Psoas muscle (tissue), 8 donors: ENCODE data around the gene SIPA1L3. TPM values are rescaled to one million over a fixed set of nuclear protein-coding genes. Genes with fewer than 3 reads are reported as not detected.

Source experiments
- ATAC-seq, 4 donors: fragments of 200-7000 bp; cut with Tn5 transposase; one replicate each; pipeline ENCODE4 v1.9.1; 2020; ENCODE audit warnings: moderate library complexity in 3 of 4, mild to moderate bottlenecking in 2 of 4
- DNase-seq, 2 donors: peaks; one replicate each; pipeline ENCODE4 v3.0.0-alpha.2; 2020
- H3K27ac ChIP-seq: fragments of 200-600 bp; one replicate; pipeline ENCODE4 v1.8.0; 2022
- H3K27me3 ChIP-seq, 3 donors: fragments of 200-600 bp in 1 of 3; one replicate each; pipeline versions ENCODE4 v1.6.1 to v1.8.0; 2013 to 2022; ENCODE audit warnings: low read length in 2 of 3, mild to moderate bottlenecking in 2 of 3, moderate library complexity in 1 of 3; ENCODE audit not compliant: insufficient read depth in 3 of 3
- H3K36me3 ChIP-seq, 2 donors: fragments of 200-600 bp in 1 of 2; one replicate each; pipeline versions ENCODE4 v1.6.1 to v1.8.0; 2013 to 2022; ENCODE audit warnings: low read depth in 1 of 2, mild to moderate bottlenecking in 1 of 2, moderate library complexity in 1 of 2; ENCODE audit not compliant: insufficient read depth in 1 of 2
- H3K4me1 ChIP-seq: fragments of 200-600 bp; one replicate; pipeline ENCODE4 v1.8.0; 2022
- H3K4me3 ChIP-seq: fragments of 200-600 bp; one replicate; pipeline ENCODE4 v1.8.0; 2022; ENCODE audit warnings: mild to moderate bottlenecking
- H3K9me3 ChIP-seq: fragments of 200-600 bp; one replicate; pipeline ENCODE4 v1.8.0; 2022
- WGBS, 3 donors: extraction: QIAGEN DNeasy Blood & Tissue Kit; methylation state at CpG; one replicate each; pipeline versions ENCODE4 v1.1.6 to v1.1.7; 2013; 5-methylcytosine and 5-hydroxymethylcytosine counted together
- intact Hi-C, 2 donors: fragments of 100-400 bp; cut with DNase I; formaldehyde crosslinking; loops; one replicate each; pipeline versions ENCODE4 v1.11.0 to v1.14.2; 2022
- polyA plus RNA-seq, 3 donors: library from polyadenylated mRNA; stranded (reverse); fragments of 200-250 nt; gene quantifications; one replicate each; pipeline ENCODE4 v1.2.3, GENCODE V29; 2013
- total RNA-seq, 4 donors: library from RNA; stranded (reverse); fragmentation: NEBNext Ultra II Directional in 2 of 4; extraction: Animal tissue kit (Norgen Biotek cat#: 25700) in 2 of 4; gene quantifications; one replicate each; pipeline versions ENCODE4 v1.2.1 to v1.2.4, GENCODE V29; 2021 to 2023
- TF ChIP-seq, protein P1 (sequence below): fragments of 200-600 bp; IDR thresholded peaks from one replicate; pipeline ENCODE4 v1.8.0; 2022; ENCODE audit warnings: antibody characterized with exemption
- donor health status: healthy with polysubstance abuse.
- donor health status: DM: no; HTN: no; CAD: no; lungs with moderate emphysema.
- donor health status: Bipolar disorder and iron deficiency.
- donor health status: healthy.
- donor health status: DM: yes; HTN: yes; CAD: no.
- donor health status: DM: no; HTN: no; CAD: no.
- donor health status: DM: no; HTN: no; CAD: no.
- donor health status: DM: yes; HTN: yes; CAD: no.

Gene SIPA1L3
- total and polyA plus RNA-seq, 7 donors: 2.9 to 28.2 (median 8.3) TPM

DNA sequence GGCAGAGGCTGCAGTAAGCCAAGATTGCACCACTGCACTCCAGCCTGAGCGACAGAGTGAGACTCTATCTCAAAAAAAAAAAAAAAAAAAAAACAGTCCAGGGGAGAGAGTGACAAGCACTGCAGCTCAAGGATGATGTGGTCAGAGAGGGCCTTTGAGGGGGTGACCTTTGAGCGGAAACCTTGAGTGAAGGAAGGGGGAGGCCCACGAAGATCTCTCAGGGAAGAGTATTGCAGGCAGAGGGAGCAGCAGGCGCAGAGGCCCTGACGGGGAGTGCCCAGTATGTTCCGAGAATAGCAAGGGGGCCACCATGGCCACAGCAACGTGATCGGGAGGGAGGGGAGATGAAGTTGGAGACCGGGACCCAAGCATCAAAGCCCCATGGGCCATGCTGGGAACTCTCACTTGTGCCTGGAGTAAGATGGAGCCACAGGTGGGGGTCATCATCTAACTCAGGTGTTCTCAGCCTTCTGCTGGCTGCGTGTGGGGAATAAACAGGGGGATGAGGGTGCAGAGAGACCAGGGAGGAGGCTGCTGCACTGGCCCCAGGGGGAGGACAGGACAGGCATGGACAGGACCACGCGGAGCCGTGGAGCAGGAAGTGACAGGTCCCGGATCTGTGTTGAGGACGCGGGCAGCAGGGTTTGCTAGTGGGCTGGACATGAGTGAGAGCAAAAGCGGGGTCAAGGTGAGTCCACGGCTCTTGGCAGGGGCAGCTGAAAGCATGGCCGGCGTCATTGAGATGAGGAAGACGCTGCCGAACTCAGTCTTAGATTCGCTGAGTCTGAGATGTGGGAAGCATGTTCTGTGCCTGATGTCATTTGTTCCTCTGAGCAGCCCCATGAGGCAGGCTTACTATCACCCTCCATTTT lies 256.6 kb downstream of the SIPA1L3 start:
- Histone ChIP-seq H3K27ac (no peak overlapping the region), H3K4me1 (no peaks in the 10 kb centered on the region), H3K27me3 (peaks cover 0 to 3% (median 0%) of the 10 kb centered on the region in 3 donors), H3K36me3 (peaks cover 0 to 39% of the 10 kb centered on the region in 2 donors), H3K9me3 (peaks cover 6% of the 10 kb centered on the region), H3K4me3 (no peak overlapping the region)
- no peak for DNase-seq
- TF ChIP-seq, protein P1, sequence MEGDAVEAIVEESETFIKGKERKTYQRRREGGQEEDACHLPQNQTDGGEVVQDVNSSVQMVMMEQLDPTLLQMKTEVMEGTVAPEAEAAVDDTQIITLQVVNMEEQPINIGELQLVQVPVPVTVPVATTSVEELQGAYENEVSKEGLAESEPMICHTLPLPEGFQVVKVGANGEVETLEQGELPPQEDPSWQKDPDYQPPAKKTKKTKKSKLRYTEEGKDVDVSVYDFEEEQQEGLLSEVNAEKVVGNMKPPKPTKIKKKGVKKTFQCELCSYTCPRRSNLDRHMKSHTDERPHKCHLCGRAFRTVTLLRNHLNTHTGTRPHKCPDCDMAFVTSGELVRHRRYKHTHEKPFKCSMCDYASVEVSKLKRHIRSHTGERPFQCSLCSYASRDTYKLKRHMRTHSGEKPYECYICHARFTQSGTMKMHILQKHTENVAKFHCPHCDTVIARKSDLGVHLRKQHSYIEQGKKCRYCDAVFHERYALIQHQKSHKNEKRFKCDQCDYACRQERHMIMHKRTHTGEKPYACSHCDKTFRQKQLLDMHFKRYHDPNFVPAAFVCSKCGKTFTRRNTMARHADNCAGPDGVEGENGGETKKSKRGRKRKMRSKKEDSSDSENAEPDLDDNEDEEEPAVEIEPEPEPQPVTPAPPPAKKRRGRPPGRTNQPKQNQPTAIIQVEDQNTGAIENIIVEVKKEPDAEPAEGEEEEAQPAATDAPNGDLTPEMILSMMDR: no peak
- WGBS, 3 donors: 96 to 97% (median 96%) methylated on average over 23 of the region's 23 CpGs
- intact Hi-C loops: no loop called here
- ATAC-seq: no peak

DNA sequence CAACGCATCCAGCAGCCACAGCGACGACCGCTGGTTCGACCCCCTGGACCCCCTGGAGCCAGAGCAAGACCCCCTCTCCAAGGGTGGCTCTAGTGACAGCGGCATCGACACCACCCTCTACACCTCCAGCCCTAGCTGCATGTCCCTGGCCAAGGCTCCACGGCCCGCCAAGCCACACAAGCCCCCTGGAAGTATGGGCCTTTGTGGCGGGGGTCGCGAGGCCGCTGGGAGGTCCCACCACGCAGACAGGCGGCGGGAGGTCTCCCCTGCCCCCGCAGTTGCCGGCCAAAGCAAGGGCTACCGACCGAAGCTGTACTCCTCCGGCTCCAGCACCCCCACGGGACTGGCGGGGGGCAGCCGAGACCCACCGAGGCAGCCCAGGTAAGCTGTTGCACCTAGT lies 257.5 kb downstream of the SIPA1L3 start:
- H3K9me3 ChIP-seq: peaks cover 6% of the 10 kb centered on the region
- peaks cover 0 to 39% of the 10 kb centered on the region in 2 donors for H3K36me3 ChIP-seq
- TF ChIP-seq, protein P1: no peak
- ATAC-seq (no peak), DNase-seq (no peak)
- H3K27ac ChIP-seq: no peak overlapping the region
- H3K4me3 ChIP-seq: no peak overlapping the region
- intact Hi-C loops: no loop called here
- 91 to 96% (median 95%) methylated on average over 25 of the region's 25 CpGs for WGBS, 3 donors
- no peaks in the 10 kb centered on the region for H3K4me1 ChIP-seq
- H3K27me3 ChIP-seq: peaks cover 0 to 3% (median 0%) of the 10 kb centered on the region in 3 donors

DNA sequence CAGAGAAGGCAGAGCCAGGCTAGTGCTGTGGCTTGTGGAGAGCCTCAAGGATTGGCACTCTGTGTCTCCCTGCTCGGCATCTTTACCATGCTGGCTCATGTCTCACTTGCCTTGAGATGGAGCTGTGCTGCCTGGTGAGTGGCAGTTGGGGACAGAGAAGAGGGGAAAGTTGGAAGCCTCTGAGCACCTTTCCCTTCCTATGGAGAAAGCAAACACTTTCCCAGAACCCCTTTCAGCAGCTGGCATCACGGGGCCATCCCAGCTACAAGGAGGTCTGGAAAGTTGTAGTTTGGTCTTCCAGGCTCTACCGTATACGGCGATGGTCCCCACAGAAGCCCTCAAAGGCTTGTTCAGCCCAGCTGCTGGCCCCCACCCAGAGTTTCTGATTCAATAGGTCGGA lies 258.3 kb downstream of the SIPA1L3 start:
- Histone ChIP-seq H3K36me3 (peaks cover 0 to 39% of the 10 kb centered on the region in 2 donors), H3K4me3 (no peak overlapping the region), H3K4me1 (no peaks in the 10 kb centered on the region), H3K9me3 (peaks cover 6% of the 10 kb centered on the region), H3K27me3 (peaks cover 0 to 3% (median 0%) of the 10 kb centered on the region in 3 donors), H3K27ac (no peak overlapping the region)
- intact Hi-C loops: no loop called here
- no peak for ATAC-seq
- TF ChIP-seq, protein P1: no peak
- WGBS, 3 donors: 94 to 95% (median 95%) methylated on average over 6 of the region's 6 CpGs
- no peak for DNase-seq

DNA sequence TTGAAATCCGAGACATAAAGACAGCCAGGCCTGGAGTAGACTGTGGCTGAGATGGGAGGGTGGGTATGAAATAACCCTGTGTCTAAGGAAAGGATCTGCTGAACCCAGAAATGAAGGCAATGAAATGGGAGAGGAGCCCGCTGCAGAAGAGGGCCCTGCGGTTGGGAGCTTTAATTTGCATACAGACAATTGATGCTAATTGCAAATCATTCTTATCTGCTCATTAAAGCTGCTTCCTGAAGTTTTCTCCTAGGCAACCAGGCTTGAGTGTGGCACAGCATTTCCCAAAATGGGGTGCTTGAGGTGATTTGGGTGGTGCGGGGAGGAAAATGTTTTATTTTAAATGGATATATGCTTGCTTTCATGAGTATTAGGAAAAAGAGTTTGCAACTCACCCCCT lies 261.6 kb downstream of the SIPA1L3 start:
- intact Hi-C loops: no loop called here
- H3K27ac ChIP-seq: no peak overlapping the region
- DNase-seq (no peak), ATAC-seq (no peak)
- H3K4me3 ChIP-seq: no peak overlapping the region
- no peaks in the 10 kb centered on the region for H3K27me3 ChIP-seq
- H3K9me3 ChIP-seq: no peaks in the 10 kb centered on the region
- WGBS, 3 donors: 90 to 95% (median 91%) methylated on average over 4 of the region's 4 CpGs
- TF ChIP-seq, protein P1: no peak
- H3K4me1 ChIP-seq: peaks cover 3% of the 10 kb centered on the region
- H3K36me3 ChIP-seq: peaks cover 0 to 30% of the 10 kb centered on the region in 2 donors
